PC-3 (cell line): ENCODE results near the gene DRAP1. TPM values are rescaled to one million over a fixed set of nuclear protein-coding genes. Genes with fewer than 3 reads are reported as not detected.

Experiments
- ATAC-seq: fragments of 200-7000 bp; cut with Tn5 transposase; 2 replicates; pipeline ENCODE4 v1.9.1; 2020; ENCODE audit warnings: mild to moderate bottlenecking, moderate library complexity
- BruUV-seq: library from RNA; stranded (reverse); fragments of 400-500 nt; replicated peaks from 2 replicates; lab custom pipeline; 2021; lab: Mats Ljungman, UMichigan
- CTCF ChIA-PET: fragments of 300-600 bp; sonication (Branson Sonifier 250); formaldehyde crosslinking; loops from one replicate; lab custom pipeline; 2022; ENCODE audit warnings: antibody characterized with exemption; lab: Charles Lee
- POLR2A ChIA-PET: fragments of 300-600 bp; sonication (Branson Sonifier 250); formaldehyde crosslinking; loops from one replicate; lab custom pipeline; 2022; ENCODE audit warnings: antibody characterized with exemption; ENCODE audit not compliant: unreplicated experiment; lab: Charles Lee
- DNase-seq: peaks from one replicate; pipeline ENCODE4 v3.0.0-alpha.2; 2015
- H2AFZ ChIP-seq: fragments of 300-600 bp; sonication (generic); 2 replicates; pipeline ENCODE4 v1.6.0; 2016; ENCODE audit warnings: antibody characterized with exemption, low read length
- H3F3A ChIP-seq: fragments of 300-600 bp; sonication (generic); one replicate; pipeline ENCODE4 v1.6.0; 2017; ENCODE audit warnings: antibody characterized with exemption, low read length, control low read depth, mild to moderate bottlenecking; ENCODE audit not compliant: unreplicated experiment
- H3K27ac ChIP-seq: fragments of 300-600 bp; sonication (generic); 2 replicates; pipeline ENCODE4 v1.5.1; 2016; ENCODE audit warnings: mild to moderate bottlenecking, low read length
- H3K27me3 ChIP-seq: fragments of 300-600 bp; sonication (generic); 2 replicates; pipeline ENCODE4 v1.6.1; 2016; ENCODE audit warnings: low read length, mixed read lengths
- H3K36me3 ChIP-seq: fragments of 300-600 bp; sonication (generic); 2 replicates; pipeline ENCODE4 v1.6.1; 2016; ENCODE audit warnings: low read depth, mixed run types, low read length, mixed read lengths
- H3K4me1 ChIP-seq: fragments of 300-600 bp; sonication (generic); 2 replicates; pipeline ENCODE4 v1.5.1; 2016; ENCODE audit warnings: low read length; ENCODE audit not compliant: insufficient read depth
- H3K4me2 ChIP-seq: fragments of 300-600 bp; sonication (generic); 2 replicates; pipeline ENCODE4 v1.6.0; 2016; ENCODE audit warnings: low read length
- H3K4me3 ChIP-seq: fragments of 300-600 bp; sonication (generic); 2 replicates; pipeline ENCODE4 v1.5.1; 2016; ENCODE audit warnings: mild to moderate bottlenecking, low read length, mixed read lengths
- H3K79me2 ChIP-seq: fragments of 300-600 bp; sonication (generic); 2 replicates; pipeline ENCODE4 v1.6.1; 2017; ENCODE audit warnings: low read length, mixed read lengths
- H3K9ac ChIP-seq: fragments of 300-600 bp; sonication (generic); 2 replicates; pipeline ENCODE4 v1.6.0; 2016; ENCODE audit warnings: mild to moderate bottlenecking, low read length
- H3K9me2 ChIP-seq: fragments of 300-600 bp; sonication (generic); replicated peaks from 2 replicates; pipeline ENCODE4 v1.6.1; 2016; ENCODE audit warnings: mixed run types, low read length, mixed read lengths
- H3K9me3 ChIP-seq: fragments of 300-600 bp; sonication (generic); 2 replicates; pipeline ENCODE4 v1.6.1; 2016; ENCODE audit warnings: low read length, mixed read lengths
- H4K20me1 ChIP-seq: fragments of 300-600 bp; sonication (generic); 2 replicates; pipeline ENCODE4 v1.6.1; 2016; ENCODE audit warnings: low read length, mixed read lengths
- CTCF ChIP-seq: fragments of 300-600 bp; sonication (generic); conservative IDR thresholded peaks from 2 replicates; pipeline ENCODE4 v1.5.1; 2017; ENCODE audit warnings: antibody characterized with exemption, low read depth, mild to moderate bottlenecking, low read length
- EZH2 ChIP-seq: fragments of 300-600 bp; sonication (generic); IDR thresholded peaks from one replicate; pipeline ENCODE4 v1.6.1; 2017; ENCODE audit warnings: antibody characterized with exemption, mild to moderate bottlenecking, low read length; ENCODE audit not compliant: unreplicated experiment
- EZH2phosphoT487 ChIP-seq: fragments of 300-600 bp; sonication (generic); IDR thresholded peaks from 2 replicates; pipeline ENCODE4 v1.6.1; 2018; ENCODE audit warnings: mild to moderate bottlenecking, antibody characterized with exemption, low read length, borderline replicate concordance
- intact Hi-C: fragments of 100-400 bp; cut with micrococcal nuclease; formaldehyde crosslinking; loops from 2 replicates; pipeline ENCODE4 v1.9.0; 2023
- total RNA-seq: library from RNA; depleted of rRNA; stranded (reverse); fragments of >200 nt; gene quantifications from 2 replicates; pipeline ENCODE4 v1.2.3, GENCODE V29; 2014

Gene DRAP1
- total RNA-seq, 1 experiment from 2014 or later = 944 TPM

DNA sequence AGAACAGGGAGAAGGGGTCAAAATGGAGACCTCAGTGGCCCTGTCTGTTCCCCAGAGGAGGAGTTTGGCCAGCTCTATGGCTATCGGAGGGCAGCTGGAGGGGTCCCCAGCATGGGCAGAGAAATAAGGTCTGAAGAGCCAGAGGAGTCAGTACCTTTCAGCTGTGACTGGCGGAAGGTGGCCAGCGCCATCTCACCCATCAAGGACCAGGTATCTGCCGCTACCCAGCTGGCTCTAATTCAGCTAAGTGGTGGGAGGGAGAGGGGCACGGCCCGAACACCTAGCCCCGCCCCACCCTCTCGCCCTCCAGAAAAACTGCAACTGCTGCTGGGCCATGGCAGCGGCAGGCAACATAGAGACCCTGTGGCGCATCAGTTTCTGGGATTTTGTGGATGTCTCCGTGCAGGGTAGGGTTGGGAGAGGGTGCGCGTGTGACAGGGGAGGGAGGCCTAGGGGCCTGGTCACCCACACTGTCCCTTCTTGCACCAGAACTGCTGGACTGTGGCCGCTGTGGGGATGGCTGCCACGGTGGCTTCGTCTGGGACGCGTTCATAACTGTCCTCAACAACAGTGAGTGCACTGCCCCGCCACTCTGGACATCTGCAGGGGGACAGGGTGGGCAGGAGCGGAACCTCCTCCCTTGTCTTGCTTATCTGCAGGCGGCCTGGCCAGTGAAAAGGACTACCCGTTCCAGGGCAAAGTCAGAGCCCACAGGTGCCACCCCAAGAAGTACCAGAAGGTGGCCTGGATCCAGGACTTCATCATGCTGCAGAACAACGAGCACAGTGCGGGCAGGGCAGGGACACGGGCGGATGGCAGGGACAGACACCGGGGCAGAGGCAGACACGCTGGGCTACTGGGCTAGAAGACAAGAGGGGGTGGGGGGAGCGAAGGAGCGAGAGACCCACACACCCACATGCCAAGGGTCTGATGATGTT is 36.8 kb upstream of the DRAP1 start:
- no peak overlapping the region for H3K4me2 ChIP-seq
- peaks cover 27% of the 10 kb centered on the region for H3K79me2 ChIP-seq
- H3K9ac ChIP-seq = no peak overlapping the region
- ATAC-seq (no peak), DNase-seq (no peak)
- no peak overlapping the region for H2AFZ ChIP-seq
- ChIA-PET POLR2A (no interaction called here), CTCF (interaction anchor here (0.7 kb wide), 1 partner anchor 102 kb away, joined by 4 read pairs; no protein-coding TSS in a partner anchor)
- intact Hi-C loops = no loop called here
- H3K4me3 ChIP-seq = no peak overlapping the region
- no peaks in the 10 kb centered on the region for H3K9me2 ChIP-seq
- H4K20me1 ChIP-seq = no peaks in the 10 kb centered on the region
- no peaks in the 10 kb centered on the region for H3K27me3 ChIP-seq
- BruUV-seq = no TSS peak
- no peaks in the 10 kb centered on the region for H3F3A ChIP-seq
- H3K4me1 ChIP-seq = peaks cover 10% of the 10 kb centered on the region
- peaks cover 37% of the 10 kb centered on the region for H3K36me3 ChIP-seq
- no peak for TF ChIP-seq CTCF
- no peak for TF ChIP-seq EZH2phosphoT487
- TF ChIP-seq EZH2 = no peak
- no peak overlapping the region for H3K27ac ChIP-seq
- no peaks in the 10 kb centered on the region for H3K9me3 ChIP-seq

DNA sequence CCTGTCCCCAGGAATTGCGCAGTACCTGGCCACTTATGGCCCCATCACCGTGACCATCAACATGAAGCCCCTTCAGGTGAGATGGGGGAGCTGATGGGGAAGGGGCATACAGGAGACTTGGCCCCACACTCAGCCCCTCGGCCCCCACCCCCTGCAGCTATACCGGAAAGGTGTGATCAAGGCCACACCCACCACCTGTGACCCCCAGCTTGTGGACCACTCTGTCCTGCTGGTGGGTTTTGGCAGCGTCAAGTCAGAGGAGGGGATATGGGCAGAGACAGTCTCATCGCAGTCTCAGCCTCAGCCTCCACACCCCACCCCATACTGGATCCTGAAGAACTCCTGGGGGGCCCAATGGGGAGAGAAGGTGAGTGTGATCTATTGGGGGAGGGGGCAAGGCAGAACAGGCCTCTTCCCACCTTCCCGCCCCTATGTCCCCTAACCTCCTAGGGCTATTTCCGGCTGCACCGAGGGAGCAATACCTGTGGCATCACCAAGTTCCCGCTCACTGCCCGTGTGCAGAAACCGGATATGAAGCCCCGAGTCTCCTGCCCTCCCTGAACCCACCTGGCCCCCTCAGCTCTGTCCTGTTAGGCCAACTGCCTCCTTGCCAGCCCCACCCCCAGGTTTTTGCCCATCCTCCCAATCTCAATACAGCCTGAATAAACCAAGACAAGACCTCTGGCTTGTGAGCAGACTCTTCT is 36.0 kb upstream of the DRAP1 start:
- H4K20me1 ChIP-seq = no peaks in the 10 kb centered on the region
- intact Hi-C loops = no loop called here
- H3K79me2 ChIP-seq = peaks cover 36% of the 10 kb centered on the region
- H3K9ac ChIP-seq = no peak overlapping the region
- H3K4me2 ChIP-seq = no peak overlapping the region
- no peaks in the 10 kb centered on the region for H3K27me3 ChIP-seq
- BruUV-seq = no TSS peak
- H3K9me2 ChIP-seq = no peaks in the 10 kb centered on the region
- peaks cover 13% of the 10 kb centered on the region for H3K4me1 ChIP-seq
- no peak for DNase-seq
- no peaks in the 10 kb centered on the region for H3K9me3 ChIP-seq
- no peaks in the 10 kb centered on the region for H3F3A ChIP-seq
- no peak overlapping the region for H3K4me3 ChIP-seq
- no peak overlapping the region for H3K27ac ChIP-seq
- no peak overlapping the region for H2AFZ ChIP-seq
- POLR2A ChIA-PET = no interaction called here
- peaks cover 37% of the 10 kb centered on the region for H3K36me3 ChIP-seq
- CTCF ChIA-PET = no interaction called here
- TF ChIP-seq EZH2 (no peak), CTCF (no peak), EZH2phosphoT487 (no peak)
- no peak for ATAC-seq
